Tibial artery (tissue), 4 donors: ENCODE measurements around the gene GAPVD1.

ENCODE experiments used
- DNase-seq, 2 donors: peaks; one replicate each; pipeline ENCODE4 v3.0.0-alpha.2; 2019
- H3K27ac ChIP-seq, 2 donors: fragments of 200-600 bp; sonication (generic) in 1 of 2; 1 replicate in 1 of 2; 2 replicates in 1 of 2; pipeline ENCODE4 v1.5.1; 2018 to 2019; ENCODE audit warnings: mild to moderate bottlenecking in 1 of 2
- H3K27me3 ChIP-seq, 2 donors: fragments of 200-600 bp; sonication (generic) in 1 of 2; one replicate each; pipeline versions ENCODE4 v1.5.1 to v1.6.0; 2016 to 2019
- H3K36me3 ChIP-seq, 3 donors: fragments of 200-600 bp; sonication (generic) in 2 of 3; one replicate each; pipeline ENCODE4 v1.5.1; 2016 to 2019; ENCODE audit warnings: mild to moderate bottlenecking in 2 of 3
- H3K4me1 ChIP-seq, 4 donors: fragments of 200-600 bp; sonication (generic) in 2 of 4; 1 replicate in 3 of 4; 2 replicates in 1 of 4; pipeline ENCODE4 v1.5.1; 2016 to 2019
- H3K4me3 ChIP-seq, 2 donors: fragments of 200-600 bp; sonication (generic) in 1 of 2; 1 replicate in 1 of 2; 2 replicates in 1 of 2; pipeline ENCODE4 v1.5.1; 2018 to 2019; ENCODE audit warnings: mild to moderate bottlenecking in 2 of 2
- H3K9me3 ChIP-seq, 3 donors: fragments of 200-600 bp; sonication (generic) in 1 of 3; one replicate each; pipeline ENCODE4 v1.5.1; 2016 to 2019
- intact Hi-C: fragments of 100-400 bp; cut with DNase I; formaldehyde crosslinking; loops from one replicate; pipeline ENCODE4 v1.15.0; 2023; ENCODE audit warnings: low total_unique reads
- TF ChIP-seq, protein P1 (sequence below), 2 experiments: fragments of 200-600 bp in 1 of 2; fragments of 450-650 bp in 1 of 2; IDR thresholded peaks; one replicate each; pipeline ENCODE4 v1.5.1; 2017 to 2019; ENCODE audit warnings: antibody characterized with exemption in 2 of 2, mild to moderate bottlenecking in 1 of 2, moderate library complexity in 1 of 2

The GAPVD1 gene

DNA sequence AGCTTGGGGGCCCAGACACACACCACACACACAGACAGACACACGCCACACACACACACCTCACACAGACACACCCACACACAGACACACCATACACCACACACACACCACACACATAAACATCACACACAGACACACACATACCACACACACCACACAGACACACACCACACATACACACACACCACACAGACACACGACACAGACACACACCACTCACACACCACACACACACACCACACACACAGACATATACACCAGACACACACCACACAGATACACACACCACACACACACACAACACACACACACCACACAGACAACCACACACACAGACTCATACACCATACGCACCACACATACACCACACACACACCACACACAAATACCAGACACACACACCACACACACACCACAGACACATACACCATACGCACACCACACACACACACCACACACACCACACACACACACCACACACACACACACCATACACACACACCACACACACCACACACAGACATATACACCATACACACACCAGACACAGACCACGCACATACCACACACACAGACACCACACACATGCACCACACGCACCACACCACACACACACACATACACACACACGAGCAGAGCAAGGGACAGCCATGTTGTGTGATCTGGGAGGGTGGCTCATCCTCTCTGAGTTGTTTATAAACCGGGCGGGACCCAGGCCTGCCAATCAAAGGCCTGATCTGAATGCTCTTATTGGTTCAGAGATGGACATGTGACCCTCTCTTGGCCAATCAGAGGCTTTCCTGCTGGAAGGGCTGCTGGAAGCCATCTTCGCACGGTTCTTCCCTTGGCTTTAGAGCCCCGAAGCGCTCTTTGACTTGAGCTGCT lies 148.3 kb downstream of the GAPVD1 start:
- TF ChIP-seq, protein P1, sequence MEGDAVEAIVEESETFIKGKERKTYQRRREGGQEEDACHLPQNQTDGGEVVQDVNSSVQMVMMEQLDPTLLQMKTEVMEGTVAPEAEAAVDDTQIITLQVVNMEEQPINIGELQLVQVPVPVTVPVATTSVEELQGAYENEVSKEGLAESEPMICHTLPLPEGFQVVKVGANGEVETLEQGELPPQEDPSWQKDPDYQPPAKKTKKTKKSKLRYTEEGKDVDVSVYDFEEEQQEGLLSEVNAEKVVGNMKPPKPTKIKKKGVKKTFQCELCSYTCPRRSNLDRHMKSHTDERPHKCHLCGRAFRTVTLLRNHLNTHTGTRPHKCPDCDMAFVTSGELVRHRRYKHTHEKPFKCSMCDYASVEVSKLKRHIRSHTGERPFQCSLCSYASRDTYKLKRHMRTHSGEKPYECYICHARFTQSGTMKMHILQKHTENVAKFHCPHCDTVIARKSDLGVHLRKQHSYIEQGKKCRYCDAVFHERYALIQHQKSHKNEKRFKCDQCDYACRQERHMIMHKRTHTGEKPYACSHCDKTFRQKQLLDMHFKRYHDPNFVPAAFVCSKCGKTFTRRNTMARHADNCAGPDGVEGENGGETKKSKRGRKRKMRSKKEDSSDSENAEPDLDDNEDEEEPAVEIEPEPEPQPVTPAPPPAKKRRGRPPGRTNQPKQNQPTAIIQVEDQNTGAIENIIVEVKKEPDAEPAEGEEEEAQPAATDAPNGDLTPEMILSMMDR (IDR thresholded peaks at IDR 0.05), result no peak
- peak in 1 of 2 donors; percentile 30 for DNase-seq
- no peaks in the 10 kb centered on the region for H3K36me3 ChIP-seq
- intact Hi-C loops, result loop anchor here (5.0 kb wide), 2 partner anchors 222 to 822 kb away; no protein-coding TSS in a partner anchor
- peak overlapping the region in 1 of 2 donors; percentile 20 for H3K4me3 ChIP-seq
- no peaks in the 10 kb centered on the region for H3K9me3 ChIP-seq
- peaks cover 0 to 23% of the 10 kb centered on the region in 2 donors for H3K27me3 ChIP-seq
- peaks cover 0 to 14% (median 13%) of the 10 kb centered on the region in 4 donors for H3K4me1 ChIP-seq
- no peak overlapping the region for H3K27ac ChIP-seq

DNA sequence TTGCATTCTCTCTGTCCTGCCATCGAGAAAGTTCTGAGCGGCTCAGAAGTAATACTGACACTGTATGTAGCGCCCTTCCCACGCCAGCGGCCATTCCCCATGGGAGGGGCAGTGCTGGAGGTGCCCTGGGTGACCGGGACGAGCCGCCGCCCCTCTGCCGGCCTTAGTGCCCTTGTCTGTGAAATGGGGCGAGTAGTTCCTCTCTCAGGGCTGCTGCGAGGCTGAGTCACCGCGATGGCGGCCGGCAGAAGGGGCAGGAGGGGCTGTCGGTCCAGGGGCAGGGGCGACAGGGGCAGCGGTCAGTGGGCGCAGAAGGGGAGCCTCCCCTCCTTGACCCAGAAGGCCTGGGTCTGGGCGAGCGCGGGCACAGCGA lies 148.9 kb downstream of the GAPVD1 start:
- Histone ChIP-seq H3K36me3 (no peaks in the 10 kb centered on the region), H3K4me3 (peak overlapping the region in 1 of 2 donors; percentile 20), H3K9me3 (no peaks in the 10 kb centered on the region), H3K4me1 (peaks cover 0 to 14% (median 13%) of the 10 kb centered on the region in 4 donors), H3K27me3 (peaks cover 0 to 21% of the 10 kb centered on the region in 2 donors), H3K27ac (no peak overlapping the region)
- no peak for DNase-seq
- TF ChIP-seq, protein P1 (IDR thresholded peaks at IDR 0.05), result no peak
- intact Hi-C loops, result no loop called here

DNA sequence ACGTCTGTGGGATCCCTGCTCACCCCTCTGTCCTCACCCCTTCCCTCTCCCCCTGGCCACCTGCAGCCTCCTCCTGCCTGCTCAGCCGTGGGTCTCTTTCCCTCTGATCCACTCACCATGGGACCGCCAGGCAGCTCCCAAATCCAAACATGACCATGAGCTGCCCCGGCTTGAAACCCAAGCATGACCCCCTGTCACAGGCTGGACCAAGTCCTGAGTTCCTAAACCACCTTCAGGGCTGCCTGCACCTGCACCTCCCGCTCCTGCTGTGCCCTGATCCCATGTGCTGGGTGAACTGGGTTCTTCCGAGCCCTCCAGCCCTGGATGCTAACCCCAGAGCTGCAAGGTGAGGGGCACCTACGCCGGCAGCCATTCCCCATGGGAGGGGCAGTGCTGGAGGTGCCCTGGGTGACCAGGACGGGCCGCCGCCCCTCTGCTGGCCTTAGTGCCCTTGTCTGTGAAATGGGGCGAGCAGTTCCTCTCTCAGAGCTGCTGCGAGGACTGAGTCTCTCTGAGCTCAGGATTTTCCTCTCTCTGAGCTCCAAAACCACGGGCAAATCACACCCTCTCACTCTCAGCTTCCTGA lies 149.6 kb downstream of the GAPVD1 start:
- TF ChIP-seq, protein P1 (IDR thresholded peaks at IDR 0.05), result no peak
- H3K4me1 ChIP-seq, result peaks cover 0 to 14% (median 13%) of the 10 kb centered on the region in 4 donors
- no peak for DNase-seq
- no peak overlapping the region for H3K27ac ChIP-seq
- H3K9me3 ChIP-seq, result no peaks in the 10 kb centered on the region
- H3K27me3 ChIP-seq, result peaks cover 0 to 20% of the 10 kb centered on the region in 2 donors
- H3K4me3 ChIP-seq, result no peak overlapping the region
- no peaks in the 10 kb centered on the region for H3K36me3 ChIP-seq
- intact Hi-C loops, result no loop called here

DNA sequence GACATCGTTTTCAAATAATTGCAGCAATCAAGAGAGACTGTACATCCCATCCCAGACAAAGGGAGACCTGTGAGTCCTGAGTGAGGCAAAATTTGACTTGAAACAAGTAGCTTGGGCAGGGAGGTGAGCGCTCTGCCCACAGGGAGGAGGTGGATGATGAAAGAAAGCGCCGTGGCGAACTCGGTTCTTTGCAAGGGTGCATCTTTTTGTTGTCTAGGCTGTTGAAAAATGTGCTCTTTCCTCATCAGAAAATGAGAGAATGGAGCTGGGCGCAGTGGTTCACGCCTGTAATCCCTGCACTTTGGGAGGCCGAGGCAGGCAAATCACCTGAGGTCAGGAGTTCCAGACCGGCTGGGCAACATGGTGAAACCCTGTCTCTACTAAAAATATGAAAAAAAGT lies 150.5 kb downstream of the GAPVD1 start:
- no peak overlapping the region for H3K4me3 ChIP-seq
- DNase-seq, result no peak
- H3K9me3 ChIP-seq, result no peaks in the 10 kb centered on the region
- H3K36me3 ChIP-seq, result no peaks in the 10 kb centered on the region
- H3K27me3 ChIP-seq, result peaks cover 0 to 16% of the 10 kb centered on the region in 2 donors
- H3K4me1 ChIP-seq, result peaks cover 0 to 14% (median 13%) of the 10 kb centered on the region in 4 donors
- intact Hi-C loops, result no loop called here
- no peak overlapping the region for H3K27ac ChIP-seq
- TF ChIP-seq, protein P1 (IDR thresholded peaks at IDR 0.05), result no peak

DNA sequence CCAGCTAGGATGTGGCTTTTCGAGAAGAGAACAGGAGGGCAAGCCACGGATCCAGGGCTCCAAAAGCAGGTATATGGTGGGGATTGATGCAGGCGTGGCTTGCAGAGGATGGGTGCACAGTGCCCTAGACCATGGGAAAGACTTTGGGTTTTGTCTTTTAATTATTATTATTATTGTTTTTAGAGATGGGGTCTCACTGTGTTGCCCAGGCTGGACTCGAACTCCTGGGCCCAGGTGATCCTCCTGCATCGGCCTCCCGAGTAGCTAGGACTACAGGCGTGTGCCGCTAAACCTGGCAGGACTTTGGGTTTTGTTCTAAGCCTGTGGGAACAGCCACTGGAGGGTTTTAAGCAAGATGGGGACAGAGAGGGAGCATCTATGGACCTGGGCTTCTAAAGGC lies 152.0 kb downstream of the GAPVD1 start:
- Histone ChIP-seq H3K27ac (no peak overlapping the region), H3K4me1 (peaks cover 0 to 4% (median 2%) of the 10 kb centered on the region in 4 donors), H3K36me3 (no peaks in the 10 kb centered on the region), H3K4me3 (no peak overlapping the region), H3K27me3 (peaks cover 0 to 8% of the 10 kb centered on the region in 2 donors), H3K9me3 (no peaks in the 10 kb centered on the region)
- TF ChIP-seq, protein P1 (IDR thresholded peaks at IDR 0.05), result no peak
- DNase-seq, result no peak
- intact Hi-C loops, result no loop called here
